ENCODE results near the gene C1R. TPM values are rescaled to one million over a fixed set of nuclear protein-coding genes. Genes with fewer than 3 reads are reported as not detected.

C1R gene
- total RNA-seq, 1 donor from 2014 or later = 41.5 TPM

DNA sequence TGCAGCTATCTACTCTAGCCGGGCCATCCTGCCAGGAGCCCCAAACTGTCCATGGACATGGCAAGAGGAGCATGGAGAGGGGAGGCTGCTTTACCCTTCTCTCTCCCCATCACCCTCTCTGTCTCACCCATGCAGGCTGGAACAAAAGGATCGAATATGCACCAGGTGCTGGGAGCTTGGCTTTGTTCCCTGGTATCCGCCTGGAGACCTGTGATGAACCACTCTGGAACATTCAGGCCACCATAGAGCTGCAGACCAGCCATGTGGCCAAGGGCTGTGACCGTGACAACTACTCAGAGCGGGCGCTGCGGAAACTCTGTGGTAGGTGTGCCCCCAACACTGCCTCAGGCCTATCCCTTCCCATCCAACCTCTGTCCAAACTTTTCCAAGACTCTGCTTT is 43.8 kb upstream of the C1R start:
- Mint-ChIP-seq H3K27ac (no peak overlapping the region), H3K27me3 (ENCODE audit: low read depth) (no peaks in the 10 kb centered on the region), H3K4me1 (peaks cover 14% of the 10 kb centered on the region), H3K36me3 (peaks cover 36% of the 10 kb centered on the region), H3K4me3 (no peak overlapping the region), H3K9me3 (no peaks in the 10 kb centered on the region)
- TF ChIP-seq CTCF (IDR thresholded peaks at IDR 0.05; ENCODE audit: unreplicated experiment) = no peak
- no peak for DNase-seq (ENCODE audit: low spot score in 2 of 2, unreplicated experiment in 2 of 2)

DNA sequence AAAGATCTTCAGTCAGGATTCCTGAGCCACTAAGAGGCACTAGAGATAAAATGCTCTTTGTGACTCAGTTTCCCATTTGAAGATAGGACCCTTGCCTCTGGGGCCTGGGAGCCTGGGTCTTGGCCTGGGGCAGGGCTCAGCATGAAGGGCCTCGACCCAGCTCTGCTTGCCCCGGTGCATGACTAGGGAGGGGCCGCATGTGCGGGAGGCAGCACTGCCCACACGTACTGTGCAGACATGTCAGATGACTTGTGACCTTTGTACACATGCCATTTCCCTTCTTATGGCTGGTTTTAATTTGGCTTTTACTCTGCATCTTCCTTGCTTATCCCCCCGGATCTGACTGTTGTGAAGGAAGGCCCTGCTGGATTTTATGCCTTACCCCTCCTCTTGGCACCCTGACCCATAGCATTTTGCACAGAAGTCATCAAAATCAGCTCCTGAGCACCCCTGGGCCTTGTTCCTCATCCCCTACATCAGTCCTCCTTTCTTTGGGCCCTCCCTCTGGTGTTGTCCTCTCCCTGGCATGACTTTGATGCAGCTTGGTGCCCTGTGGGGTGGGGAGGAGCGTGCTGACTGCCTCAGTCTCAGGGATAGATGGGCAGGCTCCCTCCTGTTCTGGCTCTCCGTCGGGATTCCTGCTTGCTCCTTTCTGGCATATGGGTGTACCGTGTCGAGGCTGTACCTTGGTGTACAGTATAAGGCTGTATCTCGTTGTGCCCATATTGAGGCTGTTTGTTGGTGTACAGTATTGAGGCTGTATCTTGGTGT is 42.3 kb upstream of the C1R start:
- no peak for TF ChIP-seq CTCF (IDR thresholded peaks at IDR 0.05; ENCODE audit: unreplicated experiment)
- Mint-ChIP-seq H3K9me3 (no peaks in the 10 kb centered on the region), H3K27ac (no peak overlapping the region), H3K4me3 (no peak overlapping the region), H3K36me3 (peaks cover 28% of the 10 kb centered on the region), H3K27me3 (ENCODE audit: low read depth) (no peaks in the 10 kb centered on the region), H3K4me1 (peaks cover 21% of the 10 kb centered on the region)
- no peak for DNase-seq (ENCODE audit: low spot score in 2 of 2, unreplicated experiment in 2 of 2)

DNA sequence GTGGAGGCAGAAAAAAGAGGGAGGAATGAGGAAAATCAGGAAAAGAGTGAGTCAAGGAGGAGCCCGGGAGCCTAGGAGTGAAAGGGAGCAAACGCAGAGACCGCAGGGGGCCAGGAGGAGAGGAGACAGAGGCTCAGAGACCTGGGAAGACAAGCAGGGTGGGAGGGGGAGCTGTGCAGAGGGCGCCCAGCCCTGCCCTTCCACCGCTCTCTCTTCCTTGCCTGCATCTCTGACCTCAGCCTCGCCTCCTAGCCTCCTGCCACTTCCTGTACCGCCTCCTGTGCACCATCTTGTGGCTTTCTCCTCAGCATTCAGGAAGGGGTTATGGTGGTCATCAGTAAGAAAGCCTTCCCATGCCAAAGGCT is 39.2 kb upstream of the C1R start:
- Mint-ChIP-seq H3K4me1 (peaks cover 25% of the 10 kb centered on the region), H3K4me3 (peak overlapping the region; percentile 90), H3K27ac (peak overlapping the region; percentile 85), H3K36me3 (peaks cover 13% of the 10 kb centered on the region), H3K9me3 (no peaks in the 10 kb centered on the region), H3K27me3 (ENCODE audit: low read depth) (no peaks in the 10 kb centered on the region)
- TF ChIP-seq CTCF (IDR thresholded peaks at IDR 0.05; ENCODE audit: unreplicated experiment) = no peak
- no peak for DNase-seq (ENCODE audit: low spot score in 2 of 2, unreplicated experiment in 2 of 2)

DNA sequence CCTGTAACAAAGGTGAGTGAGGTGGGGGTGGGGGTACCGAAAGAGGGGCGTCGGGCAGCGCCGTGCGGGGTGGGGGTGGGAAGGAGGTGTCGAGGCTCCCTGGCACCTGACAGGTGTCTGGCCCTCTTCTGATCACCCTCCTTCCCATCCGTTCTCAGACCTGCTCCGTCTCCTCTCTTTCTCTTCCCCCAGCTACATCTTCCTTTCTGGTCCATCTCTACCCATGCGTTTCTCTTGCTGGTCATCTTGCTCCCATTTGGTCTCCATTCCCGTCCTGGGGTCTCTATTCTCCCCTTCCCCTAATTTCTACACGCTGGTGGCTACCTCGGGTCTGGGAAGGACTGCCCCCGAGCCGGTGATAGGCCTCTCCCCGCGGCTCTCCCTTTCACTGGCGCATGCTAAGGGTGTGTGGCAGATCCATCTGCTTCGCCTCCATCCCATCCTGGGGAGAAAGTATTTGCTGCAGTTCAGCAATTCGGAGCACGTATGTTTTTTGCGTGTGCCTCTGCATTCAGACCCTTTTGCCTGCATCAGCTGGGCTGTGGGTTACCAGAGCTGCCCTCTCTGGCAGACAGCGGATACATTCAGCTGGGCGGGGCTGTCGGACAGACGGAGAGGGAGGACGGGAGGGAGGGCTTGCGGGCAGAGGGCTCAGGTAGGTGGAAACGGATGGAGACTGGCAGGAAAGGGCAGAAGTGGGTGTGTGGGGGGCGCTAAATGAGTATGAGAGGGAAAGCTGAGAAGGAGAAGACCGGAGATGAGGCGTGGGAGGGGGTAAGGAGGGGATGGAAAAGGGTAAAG is 38.7 kb upstream of the C1R start:
- no peak for TF ChIP-seq CTCF (IDR thresholded peaks at IDR 0.05; ENCODE audit: unreplicated experiment)
- Mint-ChIP-seq H3K4me1 (peaks cover 25% of the 10 kb centered on the region), H3K27me3 (ENCODE audit: low read depth) (no peaks in the 10 kb centered on the region), H3K27ac (peak overlapping the region; percentile 85), H3K4me3 (peak overlapping the region; percentile 90), H3K36me3 (peaks cover 13% of the 10 kb centered on the region), H3K9me3 (no peaks in the 10 kb centered on the region)
- peak in 1 of 2 experiments; percentile 52 for DNase-seq (ENCODE audit: low spot score in 2 of 2, unreplicated experiment in 2 of 2)

DNA sequence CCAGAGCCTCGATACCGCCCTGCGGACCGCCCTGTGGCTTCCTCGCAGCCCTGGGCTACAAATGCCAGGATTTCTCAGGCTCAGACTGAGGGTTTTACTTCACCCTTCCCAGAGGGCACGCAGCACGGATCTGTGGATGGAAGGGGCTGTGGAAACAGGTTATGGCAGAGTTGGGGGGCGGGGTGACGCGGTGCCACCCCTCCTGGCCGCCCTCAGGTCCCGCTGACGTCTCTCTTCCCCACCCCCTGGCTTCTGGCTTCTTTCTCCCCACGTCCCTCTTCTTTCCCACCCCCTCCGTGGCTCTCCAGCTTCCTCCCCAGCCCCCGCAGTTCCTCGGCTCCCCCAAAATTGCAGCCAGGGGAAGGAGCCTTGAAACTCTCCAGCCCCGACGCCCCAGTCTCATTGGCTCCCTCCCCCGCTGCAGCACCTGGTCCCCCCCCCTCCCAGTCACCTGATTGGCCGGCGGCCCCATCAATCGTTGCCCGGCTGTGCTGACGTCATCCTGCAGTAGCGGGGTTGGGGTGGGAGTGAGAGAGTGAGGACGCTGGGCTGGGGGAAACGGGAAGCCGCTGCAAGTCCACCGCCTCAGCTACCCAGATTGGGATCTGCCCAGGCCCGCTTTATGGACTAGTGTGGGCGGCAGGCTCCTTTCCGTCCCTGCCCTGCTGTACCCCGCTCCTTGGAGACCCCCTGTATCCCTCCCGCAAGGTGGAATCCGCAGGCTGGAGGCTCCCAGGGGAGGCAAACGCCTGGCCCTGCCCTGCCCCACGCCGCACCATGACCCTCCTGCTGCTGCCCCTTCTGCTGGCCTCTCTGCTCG is 37.8 kb upstream of the C1R start, which contains the start of gene CLSTN3:
CLSTN3 (plus strand) TSS at position 500 of the 820 bp plus-strand sequence; CDS start at position 778, 278 bp downstream.
- Mint-ChIP-seq H3K4me1 (peaks cover 25% of the 10 kb centered on the region), H3K4me3 (peak within 1 kb of the TSS; percentile 90), H3K27ac (peak within 1 kb of the TSS; percentile 89), H3K36me3 (peaks cover 5% of the 10 kb centered on the region), H3K9me3 (no peaks in the 10 kb centered on the region), H3K27me3 (ENCODE audit: low read depth) (no peaks in the 10 kb centered on the region)
- peak; percentile 79 to 89 for DNase-seq (ENCODE audit: low spot score in 2 of 2, unreplicated experiment in 2 of 2)
- TF ChIP-seq CTCF (IDR thresholded peaks at IDR 0.05; ENCODE audit: unreplicated experiment) = peak; percentile 10
